Heart left ventricle (tissue), 13 donors: Measurements from ENCODE around the gene SUFU.

ENCODE experiments used
- CTCF ChIP-seq, 12 donors: fragments of 200-600 bp; sonication (generic) in 4 of 12; IDR thresholded peaks; one replicate each; pipeline versions ENCODE4 v1.5.0 to v1.8.0; 2018 to 2022; ENCODE audit warnings: antibody characterized with exemption in 12 of 12, mild to moderate bottlenecking in 5 of 12
- POLR2A ChIP-seq, 2 donors: fragments of 450-650 bp; IDR thresholded peaks; one replicate each; pipeline ENCODE4 v1.6.1; 2017; ENCODE audit warnings: antibody characterized with exemption in 2 of 2, mild to moderate bottlenecking in 2 of 2, moderate library complexity in 2 of 2
- donor health status: ischemic (EF 13 %, LVEDD 7.1; RV severe dilation, severe dysfunction).
- donor health status: DM: no; HTN: yes; CAD: no.
- donor health status: DM: no; HTN: no; CAD: no.
- donor health status: ischemic (EF 25% LVEDD 6.9; RV normal size, moderate dysfunction).
- donor health status: ischemic (EF 25% LVEDD 5.7; RV mildly dilated, moderate dysfunction).
- donor health status: ischemic (EF 35%, LVEDD 5.7; RV mildly dilated, moderate dysfunction).
- donor health status: nonischemic (EF 11% LVEDD 7.7; RV severe dilation, severe dysfunction).
- donor health status: DM: yes; HTN: yes; CAD: no.
- donor health status: PGD.
- donor health status: ischemic (EF 29% LVEDD 5.4; RV normal size, mild dysfunction).
- donor health status: nonischemic (EF 23%, LVEDD 6.1; RV moderate dilation, normal function).

DNA sequence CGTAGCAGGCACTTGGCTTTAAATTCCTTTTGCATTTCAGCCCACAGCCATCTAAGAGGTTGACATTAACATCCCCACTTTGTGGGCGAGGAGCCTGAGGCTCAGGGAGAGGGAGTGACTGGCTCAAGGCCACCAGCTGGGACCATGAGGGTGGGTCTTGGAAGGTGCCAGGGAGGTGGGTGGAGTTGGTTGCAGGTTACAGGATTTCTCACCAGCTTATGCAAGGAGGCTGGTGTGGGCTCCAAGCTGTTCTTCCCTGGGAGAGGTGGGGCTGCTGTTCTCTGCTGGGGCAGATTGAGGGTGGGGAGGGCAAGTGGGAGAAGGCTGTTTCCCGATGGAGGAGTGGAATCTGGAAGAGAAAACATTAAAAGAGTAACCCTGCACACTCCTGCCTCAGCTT lies 38.3 kb upstream of the SUFU start:
- TF ChIP-seq CTCF (IDR thresholded peaks at IDR 0.05) (no peak), POLR2A (IDR thresholded peaks at IDR 0.05) (no peak)
